ENCODE measurements around the gene MYO1E. TPM values are rescaled to one million over a fixed set of nuclear protein-coding genes. Genes with fewer than 3 reads are reported as not detected.
A peak's percentile ranks its signal among the peaks of the same experiment; 100 is the strongest.

Gene MYO1E
- total RNA-seq, 4 donors from 2014 or later: 49.7 to 76.1 (median 65.6) TPM

DNA sequence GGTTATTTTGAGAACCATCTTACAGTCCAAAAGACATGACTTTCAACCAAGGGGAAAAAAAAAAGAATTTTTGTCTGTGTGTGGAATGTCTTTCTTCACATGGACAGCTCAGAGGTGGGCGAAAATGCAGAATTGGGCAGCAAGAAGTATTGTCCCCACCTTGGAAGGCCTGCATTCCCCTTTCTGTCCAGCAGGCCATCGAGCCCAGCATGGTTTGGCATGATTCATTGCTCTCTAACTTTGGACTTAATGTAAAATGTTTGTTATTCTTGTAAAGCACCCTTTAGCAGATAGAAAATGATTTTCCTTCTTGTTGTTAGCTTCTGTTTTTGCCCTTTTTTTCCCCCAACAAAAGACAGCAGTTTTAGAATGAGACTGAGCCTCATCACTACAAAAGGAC lies 12.4 kb downstream of the MYO1E start:
- no peaks in the 10 kb centered on the region for H3K4me1 ChIP-seq
- WGBS, 2 donors (ENCODE audit: low coverage in 1 of 2): 82 to 88% methylated on average over 2 of the region's 2 CpGs
- H3K27ac ChIP-seq: no peak overlapping the region
- no peaks in the 10 kb centered on the region for H3K9me3 ChIP-seq
- no peak for ATAC-seq
- no peak for TF ChIP-seq CTCF (IDR thresholded peaks at IDR 0.05)
- no peak for TF ChIP-seq POLR2AphosphoS5 (IDR thresholded peaks at IDR 0.05)
- TF ChIP-seq EP300 (IDR thresholded peaks at IDR 0.05): no peak
- TF ChIP-seq POLR2A (IDR thresholded peaks at IDR 0.05): no peak
- H3K36me3 ChIP-seq: peaks cover 0 to 3% of the 10 kb centered on the region in 2 donors
- no peak overlapping the region for H3K4me3 ChIP-seq
- no peaks in the 10 kb centered on the region for H3K27me3 ChIP-seq

DNA sequence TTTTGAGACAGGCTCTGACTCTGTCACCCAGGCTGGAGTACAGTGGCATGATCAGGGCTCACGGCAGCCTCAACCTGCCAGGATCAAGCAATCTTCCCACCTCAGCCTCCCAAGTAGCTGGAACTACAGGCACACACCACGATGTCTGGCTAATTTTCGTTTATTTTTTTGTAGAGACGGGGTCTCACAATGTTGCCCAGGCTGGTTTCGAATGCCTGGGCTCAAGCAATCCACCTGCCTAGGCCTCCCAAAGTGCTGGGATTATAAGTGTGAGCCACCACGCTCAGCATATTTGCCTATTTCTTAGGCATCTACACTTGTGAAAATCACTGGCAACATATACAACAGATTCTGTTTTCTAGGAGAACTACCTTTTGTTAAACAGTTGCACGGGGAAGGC lies 16.9 kb downstream of the MYO1E start:
- Histone ChIP-seq H3K9me3 (no peaks in the 10 kb centered on the region), H3K4me3 (no peak overlapping the region), H3K27me3 (no peaks in the 10 kb centered on the region), H3K27ac (no peak overlapping the region), H3K36me3 (peaks cover 0 to 3% of the 10 kb centered on the region in 2 donors), H3K4me1 (peaks cover 0 to 21% (median 0%) of the 10 kb centered on the region in 3 donors)
- whole genome bisulfite sequencing, 2 donors (ENCODE audit: low coverage in 1 of 2): 88 to 93% methylated on average over 6 to 7 of the region's 7 CpGs
- ATAC-seq: no peak
- no peak for TF ChIP-seq CTCF (IDR thresholded peaks at IDR 0.05)
- TF ChIP-seq EP300 (IDR thresholded peaks at IDR 0.05): no peak
- no peak for TF ChIP-seq POLR2A (IDR thresholded peaks at IDR 0.05)
- TF ChIP-seq POLR2AphosphoS5 (IDR thresholded peaks at IDR 0.05): no peak

DNA sequence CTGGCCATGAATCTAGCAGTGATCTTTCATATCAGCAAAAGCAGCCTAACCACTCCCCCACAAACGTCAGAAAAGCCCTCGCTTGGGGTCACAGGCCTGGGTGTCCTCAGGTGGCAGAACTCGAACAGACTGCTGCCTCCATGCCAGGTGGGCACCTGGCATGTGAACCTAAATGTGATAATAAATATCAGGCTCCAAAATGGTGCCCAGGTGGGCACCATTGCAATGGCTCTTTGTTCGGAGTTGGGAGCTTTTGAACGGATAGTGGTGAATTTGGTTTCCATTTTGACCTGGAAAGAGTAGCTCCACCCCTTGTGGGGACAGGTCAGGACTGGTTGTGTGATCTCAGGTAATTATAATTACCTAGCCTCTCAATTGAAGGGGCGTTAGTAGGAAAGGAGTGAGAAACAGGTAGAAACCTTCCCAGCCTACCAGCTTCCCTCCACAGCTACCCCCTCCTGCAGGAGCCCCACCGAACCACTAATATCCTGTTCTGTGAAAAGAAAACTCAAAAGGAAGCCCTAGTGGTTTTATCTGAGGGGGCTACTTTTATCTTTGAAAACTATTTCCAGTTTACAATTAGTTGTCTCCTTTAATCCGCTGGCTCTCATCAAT lies 18.1 kb downstream of the MYO1E start:
- Histone ChIP-seq H3K27me3 (no peaks in the 10 kb centered on the region), H3K9me3 (no peaks in the 10 kb centered on the region), H3K4me1 (peaks cover 4 to 33% (median 5%) of the 10 kb centered on the region in 3 donors), H3K4me3 (no peak overlapping the region), H3K36me3 (peaks cover 0 to 3% of the 10 kb centered on the region in 2 donors), H3K27ac (no peak overlapping the region)
- no peak for ATAC-seq
- TF ChIP-seq POLR2AphosphoS5 (IDR thresholded peaks at IDR 0.05) (no peak), POLR2A (IDR thresholded peaks at IDR 0.05) (no peak), CTCF (IDR thresholded peaks at IDR 0.05) (no peak), EP300 (IDR thresholded peaks at IDR 0.05) (no peak)
- 53 to 54% methylated on average over 4 to 8 of the region's 8 CpGs for WGBS, 2 donors (ENCODE audit: low coverage in 1 of 2)

DNA sequence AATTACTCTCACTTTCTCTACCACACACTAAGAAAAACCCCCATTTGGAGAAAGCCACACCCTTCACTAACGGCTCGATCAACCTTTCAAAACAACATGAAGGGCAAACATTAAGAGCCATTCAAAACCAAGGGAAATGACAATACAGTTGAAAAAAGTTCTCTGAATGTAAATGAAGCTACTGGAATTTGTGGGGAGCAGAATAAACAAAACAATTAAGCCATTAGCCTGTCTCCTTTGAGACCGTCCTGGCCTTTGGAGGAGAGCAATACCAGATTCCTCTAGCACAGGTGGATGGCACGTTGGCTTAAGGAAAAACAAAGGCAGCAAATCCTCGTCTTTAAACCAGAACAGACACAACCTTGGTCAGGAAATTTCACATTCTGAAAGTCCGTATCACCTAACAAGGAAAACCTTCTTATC lies 18.7 kb downstream of the MYO1E start:
- Histone ChIP-seq H3K4me3 (no peak overlapping the region), H3K27ac (no peak overlapping the region), H3K9me3 (no peaks in the 10 kb centered on the region), H3K27me3 (no peaks in the 10 kb centered on the region), H3K36me3 (peaks cover 0 to 3% of the 10 kb centered on the region in 2 donors), H3K4me1 (peaks cover 5 to 38% (median 5%) of the 10 kb centered on the region in 3 donors)
- no peak for ATAC-seq
- WGBS, 2 donors (ENCODE audit: low coverage in 1 of 2): 75% methylated on average over 6 of the region's 6 CpGs
- TF ChIP-seq CTCF (IDR thresholded peaks at IDR 0.05): no peak

GRCh38 chr15:59352683-59353082 lies 20.0 kb downstream of the MYO1E start:
- peak overlapping the region in 2 of 4 donors; percentile 0 to 12 for H3K27ac ChIP-seq
- H3K9me3 ChIP-seq: no peaks in the 10 kb centered on the region
- 49 to 56% methylated on average over 7 of the region's 7 CpGs for WGBS, 2 donors (ENCODE audit: low coverage in 1 of 2)
- H3K36me3 ChIP-seq: no peaks in the 10 kb centered on the region
- TF ChIP-seq CTCF (IDR thresholded peaks at IDR 0.05) (no peak), POLR2AphosphoS5 (IDR thresholded peaks at IDR 0.05) (no peak), POLR2A (IDR thresholded peaks at IDR 0.05) (no peak), EP300 (IDR thresholded peaks at IDR 0.05) (no peak)
- no peak overlapping the region for H3K4me3 ChIP-seq
- no peak for ATAC-seq
- no peaks in the 10 kb centered on the region for H3K27me3 ChIP-seq
- H3K4me1 ChIP-seq: peaks cover 5 to 38% (median 5%) of the 10 kb centered on the region in 3 donors

All from gastroesophageal sphincter (tissue), 4 donors.